Suprapubic skin (tissue), 4 donors: ENCODE results near the gene PDIA2.

Experiments
- POLR2A ChIP-seq, 2 donors: fragments of 450-650 bp; IDR thresholded peaks; one replicate each; pipeline ENCODE4 v1.6.1; 2017; ENCODE audit warnings: antibody characterized with exemption in 2 of 2, mild to moderate bottlenecking in 2 of 2, moderate library complexity in 2 of 2
- POLR2AphosphoS5 ChIP-seq, 3 donors: sonication (generic); formaldehyde crosslinking; IDR thresholded peaks; one replicate each; pipeline ENCODE4 v1.6.1; 2017; ENCODE audit warnings: antibody characterized with exemption in 3 of 3
- TF ChIP-seq, protein P1 (sequence below), 2 donors: fragments of 200-600 bp in 1 of 2; fragments of 450-650 bp in 1 of 2; sonication (generic) in 1 of 2; IDR thresholded peaks; one replicate each; pipeline ENCODE4 v1.5.1; 2016 to 2019; ENCODE audit warnings: antibody characterized with exemption in 2 of 2, mild to moderate bottlenecking in 1 of 2, moderate library complexity in 1 of 2

DNA sequence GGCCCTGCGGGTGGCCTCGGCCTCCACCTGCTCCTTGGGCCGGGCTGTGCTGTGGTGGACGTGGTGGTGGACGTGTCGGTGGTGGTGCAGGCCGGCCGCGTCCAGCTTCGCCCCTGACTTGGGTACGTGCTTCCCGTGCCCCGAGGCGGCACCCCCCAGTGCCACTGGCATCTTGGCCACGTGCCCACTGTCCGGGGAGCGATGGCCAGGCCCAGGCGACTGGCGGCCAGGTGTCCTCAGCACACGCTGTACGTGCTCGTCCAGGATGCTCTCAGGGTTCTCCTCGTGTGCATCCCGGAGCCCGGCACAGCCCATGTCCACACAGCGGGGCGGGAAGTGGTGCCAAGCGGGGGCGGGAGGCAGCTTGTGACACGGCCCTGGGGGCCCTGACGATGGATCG is 14.9 kb downstream of the PDIA2 start:
- TF ChIP-seq, protein P1, sequence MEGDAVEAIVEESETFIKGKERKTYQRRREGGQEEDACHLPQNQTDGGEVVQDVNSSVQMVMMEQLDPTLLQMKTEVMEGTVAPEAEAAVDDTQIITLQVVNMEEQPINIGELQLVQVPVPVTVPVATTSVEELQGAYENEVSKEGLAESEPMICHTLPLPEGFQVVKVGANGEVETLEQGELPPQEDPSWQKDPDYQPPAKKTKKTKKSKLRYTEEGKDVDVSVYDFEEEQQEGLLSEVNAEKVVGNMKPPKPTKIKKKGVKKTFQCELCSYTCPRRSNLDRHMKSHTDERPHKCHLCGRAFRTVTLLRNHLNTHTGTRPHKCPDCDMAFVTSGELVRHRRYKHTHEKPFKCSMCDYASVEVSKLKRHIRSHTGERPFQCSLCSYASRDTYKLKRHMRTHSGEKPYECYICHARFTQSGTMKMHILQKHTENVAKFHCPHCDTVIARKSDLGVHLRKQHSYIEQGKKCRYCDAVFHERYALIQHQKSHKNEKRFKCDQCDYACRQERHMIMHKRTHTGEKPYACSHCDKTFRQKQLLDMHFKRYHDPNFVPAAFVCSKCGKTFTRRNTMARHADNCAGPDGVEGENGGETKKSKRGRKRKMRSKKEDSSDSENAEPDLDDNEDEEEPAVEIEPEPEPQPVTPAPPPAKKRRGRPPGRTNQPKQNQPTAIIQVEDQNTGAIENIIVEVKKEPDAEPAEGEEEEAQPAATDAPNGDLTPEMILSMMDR (IDR thresholded peaks at IDR 0.05): no peak
- no peak for TF ChIP-seq POLR2AphosphoS5 (IDR thresholded peaks at IDR 0.05)
- no peak for TF ChIP-seq POLR2A (IDR thresholded peaks at IDR 0.05)
